ENCODE measurements around the gene MAP1A.

DNA sequence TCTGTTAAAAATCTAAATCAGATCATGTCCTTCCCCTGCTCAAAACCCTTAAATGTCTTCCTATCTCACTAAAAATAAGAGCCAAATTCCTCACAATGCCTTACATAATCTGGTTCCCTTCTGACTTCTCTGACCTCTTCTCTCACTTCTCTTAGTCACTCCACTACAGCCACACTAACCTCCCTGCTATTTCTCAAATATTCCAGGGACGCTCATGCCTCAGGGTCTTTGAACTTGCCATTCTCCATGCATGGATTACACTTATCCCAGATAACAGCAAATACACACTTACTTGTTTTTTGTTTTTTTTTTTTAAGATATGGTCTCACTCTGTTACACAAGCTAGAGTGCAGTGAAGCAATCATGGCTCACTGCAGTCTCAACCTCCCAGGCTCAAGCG is 33.0 kb upstream of the MAP1A start:
- no peak for TF ChIP-seq CTCF (conservative IDR thresholded peaks at IDR 0.05; ENCODE audit: low read depth, low read length)
- no peak for TF ChIP-seq EZH2phosphoT487 (IDR thresholded peaks at IDR 0.05; ENCODE audit: borderline replicate concordance, low read length)

Data from PC-3 (cell line).